WTC11 (cell line): ENCODE data around the gene CNGA3. TPM values are rescaled to one million over a fixed set of nuclear protein-coding genes. Genes with fewer than 3 reads are reported as not detected.

Source experiments
- ATAC-seq: fragments of 200-7000 bp; cut with Tn5 transposase; 2 replicates; pipeline ENCODE4 v1.10.0; 2021; ENCODE audit warnings: mild to moderate bottlenecking, moderate library complexity
- CTCF ChIA-PET: fragments of 300-600 bp; sonication (Branson Sonifier 250); formaldehyde crosslinking; loops from one replicate; lab custom pipeline; 2021; ENCODE audit warnings: antibody characterized with exemption; lab: Charles Lee
- POLR2A ChIA-PET: fragments of 350-600 bp; sonication (Branson Sonifier 250); formaldehyde crosslinking; loops from one replicate; lab custom pipeline; 2021; ENCODE audit warnings: antibody characterized with exemption; lab: Charles Lee
- DNase-seq: peaks from one replicate; pipeline ENCODE4 v3.0.0; 2021; ENCODE audit warnings: low spot score
- H3K27ac Mint-ChIP-seq: 2 replicates; pipeline ENCODE4 v1.8.0; 2021; ENCODE audit warnings: mixed read lengths
- H3K27me3 Mint-ChIP-seq: 2 replicates; pipeline ENCODE4 v1.8.0; 2021; ENCODE audit warnings: low read depth, mild to moderate bottlenecking, moderate library complexity, mixed read lengths
- H3K36me3 Mint-ChIP-seq: 2 replicates; pipeline ENCODE4 v1.8.0; 2021; ENCODE audit warnings: mixed read lengths
- H3K4me1 Mint-ChIP-seq: 2 replicates; pipeline ENCODE4 v1.8.0; 2022; ENCODE audit warnings: mixed read lengths
- H3K4me3 Mint-ChIP-seq: 2 replicates; pipeline ENCODE4 v1.8.0; 2021; ENCODE audit warnings: mild to moderate bottlenecking, moderate library complexity, mixed read lengths
- H3K9me3 Mint-ChIP-seq: 2 replicates; pipeline ENCODE4 v1.8.0; 2021; ENCODE audit warnings: mixed read lengths
- CBFB ChIP-seq: sonication (generic); formaldehyde crosslinking; IDR thresholded peaks from 2 replicates; pipeline ENCODE4 v1.8.1; 2022; ENCODE audit warnings: mild to moderate bottlenecking, low read depth, missing genetic modification reagents
- CREB1 ChIP-seq: sonication (generic); formaldehyde crosslinking; IDR thresholded peaks from 2 replicates; pipeline ENCODE4 v1.8.0; 2023; ENCODE audit warnings: mild to moderate bottlenecking, missing genetic modification reagents
- CREM ChIP-seq: sonication (generic); formaldehyde crosslinking; IDR thresholded peaks from 2 replicates; pipeline ENCODE4 v1.8.1; 2022; ENCODE audit warnings: mild to moderate bottlenecking, missing genetic modification reagents, moderate library complexity
- ESRRA ChIP-seq: sonication (generic); formaldehyde crosslinking; IDR thresholded peaks from 2 replicates; pipeline ENCODE4 v1.8.1; 2022; ENCODE audit warnings: mild to moderate bottlenecking, missing genetic modification reagents, borderline replicate concordance
- FOXJ3 ChIP-seq: sonication (generic); formaldehyde crosslinking; IDR thresholded peaks from 2 replicates; pipeline ENCODE4 v1.9.0; 2021; ENCODE audit warnings: missing genetic modification reagents, mild to moderate bottlenecking, borderline replicate concordance
- GRHL2 ChIP-seq: fragments of 250-450 bp; sonication (Bioruptor Pico); IDR thresholded peaks from 2 replicates; pipeline ENCODE4 v1.8.0; 2022; ENCODE audit warnings: mild to moderate bottlenecking, moderate library complexity; ENCODE audit not compliant: insufficient replicate concordance, severe bottlenecking
- IRF2 ChIP-seq: sonication (generic); formaldehyde crosslinking; IDR thresholded peaks from 2 replicates; pipeline ENCODE4 v1.8.0; 2022; ENCODE audit warnings: low read depth, missing genetic modification reagents, borderline replicate concordance
- JUN ChIP-seq: sonication (generic); formaldehyde crosslinking; IDR thresholded peaks from 2 replicates; pipeline ENCODE4 v1.8.0; 2023; ENCODE audit warnings: mild to moderate bottlenecking, missing genetic modification reagents
- NFATC4 ChIP-seq: fragments of 250-450 bp; sonication (Bioruptor Pico); IDR thresholded peaks from 2 replicates; pipeline ENCODE4 v1.9.0; 2021; ENCODE audit warnings: mild to moderate bottlenecking
- NFYB ChIP-seq: sonication (generic); formaldehyde crosslinking; conservative IDR thresholded peaks from 2 replicates; pipeline ENCODE4 v1.8.0; 2022; ENCODE audit warnings: low read depth, missing genetic modification reagents
- NR2C2 ChIP-seq: sonication (generic); formaldehyde crosslinking; IDR thresholded peaks from 2 replicates; pipeline ENCODE4 v1.8.0; 2022; ENCODE audit warnings: mild to moderate bottlenecking, missing genetic modification reagents
- NR3C1 ChIP-seq: sonication (generic); formaldehyde crosslinking; conservative IDR thresholded peaks from 2 replicates; pipeline ENCODE4 v1.8.1; 2023; ENCODE audit warnings: low read depth, mild to moderate bottlenecking, missing genetic modification reagents
- PRRX2 ChIP-seq: fragments of 250-450 bp; sonication (Bioruptor Pico); IDR thresholded peaks from 2 replicates; pipeline ENCODE4 v1.8.0; 2021; ENCODE audit warnings: mild to moderate bottlenecking
- SP1 ChIP-seq: sonication (generic); formaldehyde crosslinking; conservative IDR thresholded peaks from 2 replicates; pipeline ENCODE4 v1.8.1; 2022; ENCODE audit warnings: missing genetic modification reagents
- TCF7 ChIP-seq: sonication (generic); formaldehyde crosslinking; IDR thresholded peaks from 2 replicates; pipeline ENCODE4 v1.8.0; 2022; ENCODE audit warnings: mild to moderate bottlenecking, low read depth, missing genetic modification reagents, moderate library complexity
- ZBTB21 ChIP-seq: sonication (generic); formaldehyde crosslinking; IDR thresholded peaks from 2 replicates; pipeline ENCODE4 v1.8.1; 2023; ENCODE audit warnings: mild to moderate bottlenecking, missing genetic modification reagents, borderline replicate concordance
- ZNF416 ChIP-seq: fragments of 250-450 bp; sonication (Bioruptor Pico); IDR thresholded peaks from 2 replicates; pipeline ENCODE4 v1.9.0; 2021; ENCODE audit warnings: mild to moderate bottlenecking, inconsistent platforms
- total RNA-seq: library from RNA; stranded (reverse); gene quantifications from 3 replicates; pipeline ENCODE4 v1.2.3, GENCODE V29; 2021
- TF ChIP-seq, protein P1 (sequence below): fragments of 250-450 bp; sonication (Bioruptor Pico); IDR thresholded peaks from 2 replicates; pipeline ENCODE4 v1.9.0; 2021; ENCODE audit warnings: moderate library complexity, mild to moderate bottlenecking, inconsistent platforms, borderline replicate concordance
- TF ChIP-seq, protein P2 (sequence below): fragments of 200-600 bp; IDR thresholded peaks from 2 replicates; pipeline ENCODE4 v1.8.0; 2022; ENCODE audit warnings: antibody characterized with exemption
- TF ChIP-seq, protein P3 (sequence below): fragments of 250-450 bp; sonication (Bioruptor Pico); IDR thresholded peaks from 2 replicates; pipeline ENCODE4 v1.8.0; 2021; ENCODE audit warnings: mild to moderate bottlenecking
- TF ChIP-seq, protein P4 (sequence below): fragments of 250-450 bp; sonication (Bioruptor Pico); conservative IDR thresholded peaks from 2 replicates; pipeline ENCODE4 v1.9.0; 2021; ENCODE audit warnings: mild to moderate bottlenecking
- TF ChIP-seq, protein P5 (sequence below): sonication (generic); formaldehyde crosslinking; IDR thresholded peaks from 2 replicates; pipeline ENCODE4 v1.8.1; 2022; ENCODE audit warnings: low read depth, missing genetic modification reagents, borderline replicate concordance
- TF ChIP-seq, protein P6 (sequence below): sonication (generic); formaldehyde crosslinking; IDR thresholded peaks from 2 replicates; pipeline ENCODE4 v1.8.1; 2023; ENCODE audit warnings: mild to moderate bottlenecking, missing genetic modification reagents, moderate library complexity

The CNGA3 gene
- total RNA-seq, 1 experiment from 2014 or later: not detected

DNA sequence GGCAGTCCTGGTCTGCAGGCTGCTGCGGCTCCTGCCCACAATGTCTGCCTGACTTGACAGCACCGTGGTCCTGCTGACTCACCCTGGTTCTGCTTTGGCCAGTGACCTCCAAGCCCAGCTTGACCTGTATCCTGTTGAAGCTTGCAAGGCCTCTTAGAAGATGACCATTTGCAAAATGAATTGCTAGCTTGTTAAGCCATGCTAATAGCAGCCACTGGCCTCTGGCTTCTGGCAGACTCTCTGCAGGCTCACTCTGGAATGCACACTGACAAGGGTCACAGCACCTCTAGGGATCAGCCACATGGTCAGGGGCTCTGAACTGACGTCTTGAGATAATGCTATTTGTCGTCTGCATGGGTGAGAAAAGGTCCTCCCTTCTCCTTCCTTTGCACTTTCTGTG is 25.9 kb downstream of the CNGA3 start:
- peaks cover 18% of the 10 kb centered on the region for H3K9me3 Mint-ChIP-seq
- H3K4me3 Mint-ChIP-seq: no peak overlapping the region
- CTCF ChIA-PET: no interaction called here
- H3K27me3 Mint-ChIP-seq: peaks cover 4% of the 10 kb centered on the region; the same call in 1 of the 2 replicates
- DNase-seq (no peak), ATAC-seq (no peak)
- H3K4me1 Mint-ChIP-seq: peaks cover 15% of the 10 kb centered on the region
- TF ChIP-seq, protein P1, sequence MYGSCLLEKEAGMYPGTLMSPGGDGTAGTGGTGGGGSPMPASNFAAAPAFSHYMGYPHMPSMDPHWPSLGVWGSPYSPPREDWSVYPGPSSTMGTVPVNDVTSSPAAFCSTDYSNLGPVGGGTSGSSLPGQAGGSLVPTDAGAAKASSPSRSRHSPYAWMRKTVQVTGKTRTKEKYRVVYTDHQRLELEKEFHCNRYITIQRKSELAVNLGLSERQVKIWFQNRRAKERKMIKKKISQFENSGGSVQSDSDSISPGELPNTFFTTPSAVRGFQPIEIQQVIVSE (CRISPR knock-in tag): no peak
- TF ChIP-seq NR3C1 (CRISPR knock-in tag): no peak
- TF ChIP-seq NFYB: no peak
- no peak for TF ChIP-seq TCF7 (CRISPR knock-in tag)
- TF ChIP-seq, protein P2, sequence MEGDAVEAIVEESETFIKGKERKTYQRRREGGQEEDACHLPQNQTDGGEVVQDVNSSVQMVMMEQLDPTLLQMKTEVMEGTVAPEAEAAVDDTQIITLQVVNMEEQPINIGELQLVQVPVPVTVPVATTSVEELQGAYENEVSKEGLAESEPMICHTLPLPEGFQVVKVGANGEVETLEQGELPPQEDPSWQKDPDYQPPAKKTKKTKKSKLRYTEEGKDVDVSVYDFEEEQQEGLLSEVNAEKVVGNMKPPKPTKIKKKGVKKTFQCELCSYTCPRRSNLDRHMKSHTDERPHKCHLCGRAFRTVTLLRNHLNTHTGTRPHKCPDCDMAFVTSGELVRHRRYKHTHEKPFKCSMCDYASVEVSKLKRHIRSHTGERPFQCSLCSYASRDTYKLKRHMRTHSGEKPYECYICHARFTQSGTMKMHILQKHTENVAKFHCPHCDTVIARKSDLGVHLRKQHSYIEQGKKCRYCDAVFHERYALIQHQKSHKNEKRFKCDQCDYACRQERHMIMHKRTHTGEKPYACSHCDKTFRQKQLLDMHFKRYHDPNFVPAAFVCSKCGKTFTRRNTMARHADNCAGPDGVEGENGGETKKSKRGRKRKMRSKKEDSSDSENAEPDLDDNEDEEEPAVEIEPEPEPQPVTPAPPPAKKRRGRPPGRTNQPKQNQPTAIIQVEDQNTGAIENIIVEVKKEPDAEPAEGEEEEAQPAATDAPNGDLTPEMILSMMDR: no peak
- no peak for TF ChIP-seq IRF2
- TF ChIP-seq GRHL2 (CRISPR knock-in tag): no peak
- no peak for TF ChIP-seq CREM (CRISPR knock-in tag)
- TF ChIP-seq FOXJ3 (CRISPR knock-in tag): no peak
- no peak for TF ChIP-seq ZBTB21
- no peak for TF ChIP-seq ESRRA (CRISPR knock-in tag)
- no peak for TF ChIP-seq SP1 (CRISPR knock-in tag)
- TF ChIP-seq, protein P3, sequence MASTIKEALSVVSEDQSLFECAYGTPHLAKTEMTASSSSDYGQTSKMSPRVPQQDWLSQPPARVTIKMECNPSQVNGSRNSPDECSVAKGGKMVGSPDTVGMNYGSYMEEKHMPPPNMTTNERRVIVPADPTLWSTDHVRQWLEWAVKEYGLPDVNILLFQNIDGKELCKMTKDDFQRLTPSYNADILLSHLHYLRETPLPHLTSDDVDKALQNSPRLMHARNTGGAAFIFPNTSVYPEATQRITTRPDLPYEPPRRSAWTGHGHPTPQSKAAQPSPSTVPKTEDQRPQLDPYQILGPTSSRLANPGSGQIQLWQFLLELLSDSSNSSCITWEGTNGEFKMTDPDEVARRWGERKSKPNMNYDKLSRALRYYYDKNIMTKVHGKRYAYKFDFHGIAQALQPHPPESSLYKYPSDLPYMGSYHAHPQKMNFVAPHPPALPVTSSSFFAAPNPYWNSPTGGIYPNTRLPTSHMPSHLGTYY: no peak
- no peak for TF ChIP-seq ZNF416 (CRISPR knock-in tag)
- POLR2A ChIA-PET: no interaction called here
- H3K36me3 Mint-ChIP-seq: peaks cover 13% of the 10 kb centered on the region
- H3K27ac Mint-ChIP-seq: no peak overlapping the region

DNA sequence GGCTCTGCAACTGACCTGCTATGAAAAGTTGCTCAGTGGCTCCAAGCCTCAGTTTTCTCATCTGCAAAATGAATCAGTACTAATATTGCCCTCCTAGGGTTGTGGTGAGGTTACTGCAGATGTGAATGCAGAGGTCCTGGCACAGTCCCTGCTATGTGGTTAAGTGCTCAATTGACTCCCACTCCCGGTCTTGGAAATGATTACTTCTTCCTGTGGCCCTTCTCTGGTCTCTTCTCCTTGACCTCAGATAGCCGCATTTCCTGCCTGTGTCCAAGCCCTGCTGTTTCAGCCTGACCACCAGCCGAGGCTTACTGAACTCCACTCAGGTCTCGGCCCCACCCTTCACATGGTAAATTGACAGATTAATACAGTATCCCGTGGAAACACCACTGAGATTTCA is 26.3 kb downstream of the CNGA3 start:
- CTCF ChIA-PET: no interaction called here
- Mint-ChIP-seq H3K27me3 (peaks cover 5% of the 10 kb centered on the region), H3K36me3 (peaks cover 11% of the 10 kb centered on the region), H3K4me1 (peaks cover 17% of the 10 kb centered on the region), H3K27ac (no peak overlapping the region), H3K4me3 (no peak overlapping the region), H3K9me3 (peaks cover 15% of the 10 kb centered on the region)
- TF ChIP-seq, protein P1 (CRISPR knock-in tag): no peak
- TF ChIP-seq, protein P3: no peak
- DNase-seq: no peak
- POLR2A ChIA-PET: no interaction called here
- no peak for ATAC-seq

DNA sequence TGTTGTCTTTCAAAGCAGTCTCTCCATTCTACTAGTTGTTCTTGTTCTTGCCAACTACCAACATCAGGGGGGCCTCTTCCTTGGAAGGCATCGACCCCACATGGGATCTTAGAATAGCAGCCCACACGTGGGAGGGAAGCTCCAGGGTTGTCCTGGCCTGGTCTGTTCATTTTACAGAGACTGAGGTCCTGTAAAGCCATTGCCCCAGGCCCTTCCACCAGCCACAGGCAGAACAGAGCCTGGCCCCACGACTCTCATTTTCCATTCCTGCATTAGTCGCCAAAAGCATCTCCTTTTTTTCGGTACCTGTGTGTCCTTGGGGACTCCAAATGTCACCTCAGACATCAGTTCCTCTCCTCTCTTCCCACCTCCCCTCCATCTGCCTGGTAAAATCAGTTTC is 28.0 kb downstream of the CNGA3 start:
- Mint-ChIP-seq H3K4me1 (peaks cover 24% of the 10 kb centered on the region), H3K4me3 (no peak overlapping the region), H3K9me3 (0 out of 2 replicates have a peak, but pooled peaks cover 1% of the 10 kb centered on the region), H3K36me3 (no peaks in the 10 kb centered on the region), H3K27me3 (peaks cover 6% of the 10 kb centered on the region), H3K27ac (no peak overlapping the region)
- ATAC-seq (no peak), DNase-seq (no peak)
- POLR2A ChIA-PET: no interaction called here
- CTCF ChIA-PET: interaction anchor here (0.6 to 1.5 kb wide), 2 partner anchors 11 to 24 kb away, joined by 3 read pairs; no protein-coding TSS in a partner anchor
- TF ChIP-seq, protein P4, sequence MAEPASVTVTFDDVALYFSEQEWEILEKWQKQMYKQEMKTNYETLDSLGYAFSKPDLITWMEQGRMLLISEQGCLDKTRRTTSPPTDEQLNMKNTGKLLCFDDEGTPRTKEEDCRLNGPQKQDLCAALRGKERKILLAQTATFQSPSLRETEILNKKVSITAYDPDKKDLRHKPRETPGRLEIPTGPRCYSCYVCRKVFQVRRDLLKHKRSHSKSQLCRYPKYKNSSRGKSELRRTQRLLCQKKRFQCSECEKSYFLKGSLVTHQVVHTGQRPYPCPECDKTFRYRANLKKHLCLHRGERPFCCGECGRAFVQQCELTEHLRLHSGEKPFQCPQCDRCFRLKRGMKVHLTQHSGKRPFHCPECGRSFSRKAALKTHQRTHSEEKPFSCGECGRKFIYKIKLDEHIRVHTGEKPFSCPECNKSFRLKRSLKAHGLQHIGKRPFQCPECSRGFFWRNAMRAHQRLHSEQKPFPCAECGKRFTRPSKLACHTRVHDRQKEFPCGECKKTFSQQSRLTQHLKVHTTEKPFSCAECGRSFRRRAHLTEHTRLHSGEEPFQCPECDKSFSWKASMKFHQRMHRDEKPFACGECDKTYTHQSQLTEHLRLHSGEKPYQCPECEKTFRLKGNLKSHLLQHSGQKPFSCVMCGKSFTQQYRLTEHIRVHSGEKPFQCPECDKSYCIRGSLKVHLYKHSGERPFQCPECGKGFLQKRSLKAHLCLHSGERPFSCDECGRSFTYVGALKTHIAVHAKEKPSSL (CRISPR knock-in tag): no peak
- TF ChIP-seq CREM (CRISPR knock-in tag) (no peak), PRRX2 (CRISPR knock-in tag) (no peak), JUN (no peak), NFATC4 (no peak), CREB1 (no peak), NR2C2 (CRISPR knock-in tag) (no peak), CBFB (no peak)
- TF ChIP-seq, protein P5, sequence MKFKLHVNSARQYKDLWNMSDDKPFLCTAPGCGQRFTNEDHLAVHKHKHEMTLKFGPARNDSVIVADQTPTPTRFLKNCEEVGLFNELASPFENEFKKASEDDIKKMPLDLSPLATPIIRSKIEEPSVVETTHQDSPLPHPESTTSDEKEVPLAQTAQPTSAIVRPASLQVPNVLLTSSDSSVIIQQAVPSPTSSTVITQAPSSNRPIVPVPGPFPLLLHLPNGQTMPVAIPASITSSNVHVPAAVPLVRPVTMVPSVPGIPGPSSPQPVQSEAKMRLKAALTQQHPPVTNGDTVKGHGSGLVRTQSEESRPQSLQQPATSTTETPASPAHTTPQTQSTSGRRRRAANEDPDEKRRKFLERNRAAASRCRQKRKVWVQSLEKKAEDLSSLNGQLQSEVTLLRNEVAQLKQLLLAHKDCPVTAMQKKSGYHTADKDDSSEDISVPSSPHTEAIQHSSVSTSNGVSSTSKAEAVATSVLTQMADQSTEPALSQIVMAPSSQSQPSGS (CRISPR knock-in tag): no peak
- TF ChIP-seq, protein P6, sequence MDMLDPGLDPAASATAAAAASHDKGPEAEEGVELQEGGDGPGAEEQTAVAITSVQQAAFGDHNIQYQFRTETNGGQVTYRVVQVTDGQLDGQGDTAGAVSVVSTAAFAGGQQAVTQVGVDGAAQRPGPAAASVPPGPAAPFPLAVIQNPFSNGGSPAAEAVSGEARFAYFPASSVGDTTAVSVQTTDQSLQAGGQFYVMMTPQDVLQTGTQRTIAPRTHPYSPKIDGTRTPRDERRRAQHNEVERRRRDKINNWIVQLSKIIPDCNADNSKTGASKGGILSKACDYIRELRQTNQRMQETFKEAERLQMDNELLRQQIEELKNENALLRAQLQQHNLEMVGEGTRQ (CRISPR knock-in tag): no peak
